Upper lobe of left lung (tissue), 6 donors: ENCODE results near the gene RNF13. TPM values are rescaled to one million over a fixed set of nuclear protein-coding genes. Genes with fewer than 3 reads are reported as not detected.

Experiments
- ATAC-seq, 2 donors: fragments of 200-7000 bp; cut with Tn5 transposase; one replicate each; pipeline ENCODE4 v1.9.1; 2022; ENCODE audit warnings: mild to moderate bottlenecking in 2 of 2, moderate library complexity in 2 of 2; ENCODE audit not compliant: low FRiP score in 2 of 2
- DNase-seq, 2 donors: peaks; one replicate each; pipeline ENCODE4 v3.0.0-alpha.2; 2019 to 2020
- H3K27ac ChIP-seq, 4 donors: fragments of 200-600 bp; sonication (generic); one replicate each; pipeline ENCODE4 v1.5.1; 2016 to 2019
- H3K27me3 ChIP-seq, 4 donors: fragments of 200-600 bp; sonication (generic); one replicate each; pipeline ENCODE4 v1.5.1; 2017 to 2019
- H3K36me3 ChIP-seq, 4 donors: fragments of 200-600 bp; sonication (generic); one replicate each; pipeline ENCODE4 v1.5.1; 2016 to 2019
- H3K4me1 ChIP-seq, 4 donors: fragments of 200-600 bp; sonication (generic); one replicate each; pipeline ENCODE4 v1.5.1; 2018 to 2019
- H3K4me3 ChIP-seq, 4 donors: fragments of 200-600 bp; sonication (generic); one replicate each; pipeline ENCODE4 v1.5.1; 2017 to 2019; ENCODE audit warnings: mild to moderate bottlenecking in 2 of 4, moderate library complexity in 1 of 4
- H3K9me3 ChIP-seq, 4 donors: fragments of 200-600 bp; sonication (generic); one replicate each; pipeline ENCODE4 v1.5.1; 2018 to 2019
- CTCF ChIP-seq, 6 experiments: fragments of 450-650 bp in 4 of 6; fragments of 200-600 bp in 2 of 6; sonication (generic) in 2 of 6; IDR thresholded peaks; one replicate each; pipeline ENCODE4 v1.5.1; 2016 to 2019; ENCODE audit warnings: antibody characterized with exemption in 6 of 6
- EP300 ChIP-seq, 4 donors: sonication (generic); formaldehyde crosslinking; IDR thresholded peaks; one replicate each; pipeline ENCODE4 v1.5.1; 2017; ENCODE audit warnings: antibody characterized with exemption in 4 of 4, control low read depth in 2 of 4
- POLR2A ChIP-seq, 4 donors: fragments of 450-650 bp; IDR thresholded peaks; one replicate each; pipeline ENCODE4 v1.5.1; 2016 to 2017; ENCODE audit warnings: antibody characterized with exemption in 4 of 4, mild to moderate bottlenecking in 2 of 4
- POLR2AphosphoS5 ChIP-seq, 2 donors: sonication (generic); formaldehyde crosslinking; IDR thresholded peaks; one replicate each; pipeline ENCODE4 v1.5.1; 2017; ENCODE audit warnings: antibody characterized with exemption in 2 of 2
- WGBS, 2 donors: methylation state at CpG; one replicate each; pipeline ENCODE4 v1.1.5; 2017 to 2018; 5-methylcytosine and 5-hydroxymethylcytosine counted together
- total RNA-seq, 6 donors: library from RNA; depleted of rRNA in 4 of 6; stranded (reverse); fragments of >200 nt in 4 of 6; gene quantifications; one replicate each; pipeline versions ENCODE4 v1.1.0 to v1.2.1, GENCODE V29; 2016 to 2021
- donor health status: DM: no; HTN: no; CAD: no; lungs with moderate emphysema.
- donor health status: DM: no; HTN: yes; CAD: no; lungs with severe emphysema.

Gene RNF13
- total RNA-seq, 6 donors from 2014 or later, result 50.2 to 136 (median 101) TPM

- H3K27me3 ChIP-seq, result no peaks in the 10 kb centered on the region
- ATAC-seq (no peak), DNase-seq (no peak)
- TF ChIP-seq POLR2A (IDR thresholded peaks at IDR 0.05) (no peak), POLR2AphosphoS5 (IDR thresholded peaks at IDR 0.05) (no peak), CTCF (IDR thresholded peaks at IDR 0.05) (no peak), EP300 (IDR thresholded peaks at IDR 0.05) (no peak)
- WGBS, 2 donors, result 94 to 98% methylated on average over 3 of the region's 3 CpGs
- no peaks in the 10 kb centered on the region for H3K4me1 ChIP-seq
- H3K4me3 ChIP-seq, result no peak overlapping the region
- H3K9me3 ChIP-seq, result no peaks in the 10 kb centered on the region
- peaks cover 0 to 7% (median 2%) of the 10 kb centered on the region in 4 donors for H3K36me3 ChIP-seq
- H3K27ac ChIP-seq, result no peak overlapping the region
Measured at GRCh38 chr3:149871855-149872254, 58.8 kb downstream of the RNF13 start.

- 78 to 96% methylated on average over 2 of the region's 2 CpGs for WGBS, 2 donors
- no peak for DNase-seq
Measured at GRCh38 chr3:149872589-149872988, 59.6 kb downstream of the RNF13 start.

DNA sequence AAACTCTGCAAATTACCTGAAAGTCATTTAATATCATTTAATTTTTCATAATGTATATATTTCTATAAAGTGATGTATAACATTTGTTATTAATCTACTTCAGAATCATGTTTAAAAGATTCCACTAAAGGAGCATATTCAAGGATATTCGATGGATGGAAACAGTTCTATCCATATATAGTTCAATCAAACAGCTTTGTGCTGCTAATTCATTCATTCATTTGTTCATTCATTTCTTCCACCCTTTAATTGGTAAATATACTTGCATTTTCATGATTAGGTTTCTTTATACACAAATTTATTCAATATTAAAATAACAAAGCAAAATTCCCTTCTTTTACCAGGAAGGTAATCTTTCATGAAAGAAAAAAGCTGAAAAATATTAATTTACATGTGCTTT is 64.7 kb downstream of the RNF13 start:
- H3K9me3 ChIP-seq, result no peaks in the 10 kb centered on the region
- WGBS, 2 donors, result 94 to 97% methylated on average over 1 of the region's 1 CpG
- no peak for DNase-seq
- TF ChIP-seq CTCF (IDR thresholded peaks at IDR 0.05) (no peak), POLR2A (IDR thresholded peaks at IDR 0.05) (no peak), EP300 (IDR thresholded peaks at IDR 0.05) (no peak), POLR2AphosphoS5 (IDR thresholded peaks at IDR 0.05) (no peak)
- no peak for ATAC-seq
- H3K36me3 ChIP-seq, result peaks cover 0 to 7% (median under 1%) of the 10 kb centered on the region in 4 donors
- H3K4me3 ChIP-seq, result no peak overlapping the region
- peaks cover 0 to 6% (median 0%) of the 10 kb centered on the region in 4 donors for H3K4me1 ChIP-seq
- no peak overlapping the region for H3K27ac ChIP-seq
- no peaks in the 10 kb centered on the region for H3K27me3 ChIP-seq

More at GRCh38 chr3:149872589-149872988, 59.6 kb downstream of the RNF13 start:
- Histone ChIP-seq H3K9me3 (no peaks in the 10 kb centered on the region), H3K4me3 (no peak overlapping the region), H3K4me1 (no peaks in the 10 kb centered on the region), H3K27ac (no peak overlapping the region), H3K27me3 (no peaks in the 10 kb centered on the region), H3K36me3 (peaks cover 0 to 7% (median 2%) of the 10 kb centered on the region in 4 donors)
- TF ChIP-seq POLR2A (IDR thresholded peaks at IDR 0.05) (no peak), POLR2AphosphoS5 (IDR thresholded peaks at IDR 0.05) (no peak), CTCF (IDR thresholded peaks at IDR 0.05) (no peak), EP300 (IDR thresholded peaks at IDR 0.05) (no peak)
- ATAC-seq, result no peak

GRCh38 chr3:149879872-149880271 is 66.9 kb downstream of the RNF13 start:
- TF ChIP-seq CTCF (IDR thresholded peaks at IDR 0.05) (peak in 5 of 6 experiments; percentile 26 to 54 (median 42)), EP300 (IDR thresholded peaks at IDR 0.05) (no peak), POLR2AphosphoS5 (IDR thresholded peaks at IDR 0.05) (no peak), POLR2A (IDR thresholded peaks at IDR 0.05) (no peak)
- DNase-seq (peak in 1 of 2 donors; percentile 60), ATAC-seq (peak in 1 of 2 donors; percentile 79)
- Histone ChIP-seq H3K9me3 (no peaks in the 10 kb centered on the region), H3K36me3 (no peaks in the 10 kb centered on the region), H3K27me3 (no peaks in the 10 kb centered on the region), H3K4me3 (no peak overlapping the region), H3K4me1 (peaks cover 0 to 6% (median 0%) of the 10 kb centered on the region in 4 donors), H3K27ac (no peak overlapping the region)
- WGBS, 2 donors, result 9 to 11% methylated on average over 2 of the region's 2 CpGs

GRCh38 chr3:149881879-149882278 is 68.9 kb downstream of the RNF13 start:
- DNase-seq, result no peak
- peak in 1 of 2 donors; percentile 61 for ATAC-seq

More at GRCh38 chr3:149881879-149882278, 68.9 kb downstream of the RNF13 start:
- Histone ChIP-seq H3K36me3 (no peaks in the 10 kb centered on the region), H3K4me1 (peaks cover 0 to 6% (median 0%) of the 10 kb centered on the region in 4 donors), H3K9me3 (no peaks in the 10 kb centered on the region), H3K27ac (no peak overlapping the region), H3K27me3 (no peaks in the 10 kb centered on the region), H3K4me3 (no peak overlapping the region)
- 55 to 57% methylated on average over 4 of the region's 4 CpGs for WGBS, 2 donors
- TF ChIP-seq POLR2A (IDR thresholded peaks at IDR 0.05) (no peak), EP300 (IDR thresholded peaks at IDR 0.05) (no peak), CTCF (IDR thresholded peaks at IDR 0.05) (no peak), POLR2AphosphoS5 (IDR thresholded peaks at IDR 0.05) (no peak)
